ENCODE data around the gene PSMD7.

DNA sequence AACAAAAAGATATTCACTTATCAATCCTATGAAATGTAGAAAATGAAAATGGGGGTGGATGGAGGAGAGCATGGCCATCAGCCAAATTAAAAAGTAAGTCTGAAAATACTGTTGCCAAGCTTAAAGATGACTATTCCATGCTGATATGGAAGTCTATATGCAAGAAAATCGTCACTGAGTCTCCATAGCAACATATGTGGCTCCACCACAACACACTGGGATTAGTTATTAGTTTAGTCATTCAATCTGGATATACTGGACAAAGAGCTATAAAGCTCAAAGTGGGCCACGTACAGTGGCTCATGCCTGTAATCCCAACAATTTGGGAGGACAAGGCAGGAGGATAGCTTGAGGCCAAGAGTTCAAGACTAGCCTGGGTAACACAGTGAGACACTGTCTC is 24.7 kb upstream of the PSMD7 start:
- no peak for TF ChIP-seq YY1 (IDR thresholded peaks at IDR 0.05; ENCODE audit: insufficient read depth, insufficient read length)
- TF ChIP-seq SUZ12 (IDR thresholded peaks at IDR 0.05; ENCODE audit: extremely low read depth, insufficient read depth, insufficient read length) = no peak
